ENCODE measurements around the gene ITM2A.

Gene ITM2A

GRCh38 chrX:79367907-79368306 is 773 bp upstream of the ITM2A start:
- no peak for TF ChIP-seq CTCF (IDR thresholded peaks at IDR 0.05; ENCODE audit: borderline replicate concordance, insufficient read depth, low read depth, low read length)

GRCh38 chrX:79366556-79366872 is 620 bp downstream of the ITM2A start:
- peak overlapping the region; percentile 68 for H3K4me3 ChIP-seq (ENCODE audit: low read depth, low read length)

More at GRCh38 chrX:79367907-79368306, 773 bp upstream of the ITM2A start:
- H3K4me3 ChIP-seq (ENCODE audit: low read depth, low read length): no peak overlapping the region

GRCh38 chrX:79365591-79365990 is 1.5 kb downstream of the ITM2A start:
- no peak for TF ChIP-seq CTCF (IDR thresholded peaks at IDR 0.05; ENCODE audit: borderline replicate concordance, insufficient read depth, low read depth, low read length)
- peak overlapping the region; percentile 2 for H3K4me3 ChIP-seq (ENCODE audit: low read depth, low read length)

More at GRCh38 chrX:79366556-79366872, 620 bp downstream of the ITM2A start:
- TF ChIP-seq CTCF (IDR thresholded peaks at IDR 0.05; ENCODE audit: borderline replicate concordance, insufficient read depth, low read depth, low read length): 0 out of 2 replicates have a peak, but pooled peaks have one; percentile 9

- no peak for TF ChIP-seq CTCF (IDR thresholded peaks at IDR 0.05; ENCODE audit: borderline replicate concordance, insufficient read depth, low read depth, low read length)
- no peak overlapping the region for H3K4me3 ChIP-seq (ENCODE audit: low read depth, low read length)
Observed at GRCh38 chrX:79364306-79364705, 2.8 kb downstream of the ITM2A start.

GRCh38 chrX:79361192-79361870 is 5.8 kb downstream of the ITM2A start:
- no peak overlapping the region for H3K4me3 ChIP-seq (ENCODE audit: low read depth, low read length)
- no peak for TF ChIP-seq CTCF (IDR thresholded peaks at IDR 0.05; ENCODE audit: borderline replicate concordance, insufficient read depth, low read depth, low read length)

GRCh38 chrX:79336869-79337815 is 30.0 kb downstream of the ITM2A start:
- TF ChIP-seq CTCF (IDR thresholded peaks at IDR 0.05; ENCODE audit: borderline replicate concordance, insufficient read depth, low read depth, low read length): no peak
- no peak overlapping the region for H3K4me3 ChIP-seq (ENCODE audit: low read depth, low read length)

Data from GM12875 (cell line).